HG03432 (cell line): ENCODE results near the gene CCDC174.
A peak's percentile ranks its signal among the peaks of the same experiment; 100 is the strongest.
"Not testable (repeated sequence)": the region's sequence is repeated elsewhere in the genome, so short reads cannot be mapped to it uniquely, and the experiment has no call there.

Experiments
- ATAC-seq: cut with Tn5 transposase; IDR thresholded peaks from one replicate; pipeline ENCODE4 v1.9.1; 2021; ENCODE audit warnings: mild to moderate bottlenecking, moderate library complexity; ENCODE audit not compliant: unreplicated experiment

The CCDC174 gene

DNA sequence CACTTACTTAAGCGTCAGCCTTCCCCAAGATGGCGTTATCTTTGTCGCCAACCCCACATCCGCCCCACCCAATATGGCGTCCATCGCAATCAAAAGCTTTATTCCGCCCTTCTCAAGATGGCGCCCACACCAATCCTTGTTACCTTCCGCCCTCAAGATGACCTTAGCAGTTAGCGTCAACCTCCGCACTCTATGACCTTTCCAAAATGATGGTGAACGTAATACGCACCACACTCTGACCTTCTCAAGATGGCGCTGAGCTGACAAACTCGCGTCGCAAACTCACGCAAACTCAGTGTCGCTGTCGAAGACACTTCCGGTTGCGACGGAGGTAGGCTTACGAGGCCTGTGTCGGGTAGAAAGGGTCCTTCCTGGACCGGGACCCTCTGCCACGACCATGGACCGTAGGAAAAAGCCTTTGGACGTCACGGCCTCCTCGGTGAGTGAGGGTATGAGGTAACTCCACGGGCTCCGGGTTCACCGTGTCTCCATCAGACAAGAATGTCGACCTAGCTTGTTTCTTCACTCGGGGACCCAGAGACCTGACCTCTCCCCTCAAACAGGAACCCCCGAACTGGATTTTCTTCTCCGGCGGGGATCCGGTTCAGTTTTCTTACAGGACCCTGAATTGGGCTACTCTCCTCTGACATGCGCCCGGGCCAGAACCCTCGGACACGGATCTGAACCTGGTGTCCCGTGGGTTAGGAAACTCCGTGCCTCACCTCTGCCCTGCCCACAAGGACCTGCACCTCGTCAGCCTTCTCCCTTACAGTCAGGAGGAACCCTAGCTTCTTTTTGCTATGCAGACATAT, at the start of gene CCDC174:
CCDC174 (plus strand) TSS at position 323 of the 812 bp plus-strand sequence; CDS start at position 398, 75 bp downstream.
- ATAC-seq, result peak; percentile 99

DNA sequence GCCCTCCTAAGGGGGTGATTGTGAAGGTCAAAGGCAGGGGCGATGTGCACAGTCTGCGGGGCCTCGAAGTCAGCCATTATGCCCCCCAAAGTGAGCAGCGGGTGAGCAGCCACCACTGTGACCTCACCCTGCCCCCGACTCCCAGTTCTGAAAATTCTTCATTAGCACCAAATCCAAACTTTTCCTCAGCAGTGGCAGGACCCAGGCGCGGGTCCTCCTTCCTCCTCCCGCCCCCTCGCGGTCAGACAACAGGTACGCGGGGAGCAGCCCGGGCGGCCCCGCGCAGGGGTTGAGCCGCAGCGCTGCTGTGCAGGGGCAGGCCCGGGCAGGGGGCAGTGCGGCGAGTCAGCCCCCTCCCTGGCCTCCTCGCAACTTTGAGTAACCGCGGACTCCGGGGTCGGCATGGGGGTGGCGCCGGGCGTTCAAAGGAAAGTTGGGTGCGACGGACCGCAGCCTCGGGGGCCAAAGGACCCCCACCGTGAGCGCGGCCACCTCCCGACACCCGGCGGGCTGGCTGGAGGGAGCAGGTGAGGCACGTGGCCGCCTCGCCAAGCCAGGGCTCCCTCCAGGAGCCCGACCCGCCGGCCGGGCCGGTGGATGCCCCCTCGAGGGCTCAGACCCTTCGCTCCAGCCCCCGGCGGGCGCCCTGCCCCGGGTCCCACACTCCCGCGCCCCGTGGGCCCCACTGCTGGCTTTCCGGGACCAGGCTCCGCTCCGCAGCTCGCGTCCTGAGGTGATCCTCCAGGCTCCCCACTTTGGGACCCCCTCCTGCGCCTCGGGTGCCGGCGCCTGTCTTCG, 49.4 kb upstream of the CCDC174 start:
- no peak for ATAC-seq

DNA sequence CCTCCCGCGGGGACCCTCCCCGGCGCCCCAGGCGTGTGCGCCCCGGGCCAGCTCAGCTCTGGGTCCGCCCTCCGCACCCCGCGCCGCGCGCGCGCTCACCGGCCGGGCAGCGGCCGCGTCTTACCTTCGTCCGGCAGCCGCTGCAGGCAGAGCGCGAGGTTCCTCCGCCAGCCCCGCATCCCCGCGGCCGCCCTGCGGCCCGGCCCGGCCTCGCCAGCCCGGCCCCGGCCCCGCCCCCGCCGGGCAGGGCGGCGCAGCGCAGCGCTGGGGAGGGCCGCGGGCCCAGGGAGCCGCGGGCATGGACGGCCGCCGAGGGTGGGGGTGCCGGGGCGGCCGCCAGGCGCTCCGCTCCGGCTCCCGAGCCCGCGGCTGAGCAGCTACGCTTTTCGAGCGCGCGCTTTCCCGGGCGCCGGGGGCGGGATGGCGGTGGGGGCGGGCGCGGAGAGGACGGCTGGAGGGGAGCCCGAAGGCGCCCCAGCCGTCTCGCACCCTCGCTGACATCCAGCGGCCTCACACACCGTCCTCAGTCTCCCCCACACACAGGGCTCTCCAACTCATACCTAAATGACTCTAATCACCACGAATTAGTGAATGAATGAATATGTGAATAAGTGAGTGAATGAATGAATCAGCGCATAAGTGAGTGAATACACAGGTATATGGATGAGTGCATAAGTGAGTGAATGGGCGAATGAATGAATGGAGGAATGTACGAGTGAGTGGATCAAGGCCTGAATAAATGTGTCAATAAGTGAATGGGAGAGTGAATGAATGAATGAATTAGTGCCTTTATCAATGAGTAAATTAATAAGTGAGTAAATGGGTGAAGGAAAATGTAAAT, 48.5 kb upstream of the CCDC174 start:
- no peak for ATAC-seq

DNA sequence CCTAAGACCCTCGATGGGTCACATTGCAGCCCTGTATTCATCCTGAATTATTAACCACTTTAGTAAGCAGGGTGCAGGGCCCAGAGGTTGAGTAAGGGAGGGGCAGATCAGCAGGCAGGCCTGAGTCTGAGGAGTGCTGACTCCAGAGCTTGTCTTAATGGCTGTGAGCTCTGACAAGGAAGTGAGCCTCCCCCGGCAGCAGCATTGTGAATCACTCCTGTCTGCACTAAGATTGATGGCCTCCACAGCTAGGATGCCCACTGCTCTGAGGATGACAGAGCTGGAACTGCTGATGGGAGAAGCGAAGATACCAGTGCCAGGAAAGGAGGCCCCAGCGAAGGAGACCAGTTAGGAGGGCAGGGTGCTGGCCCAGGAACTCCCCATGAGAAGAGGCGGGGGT, 46.5 kb upstream of the CCDC174 start:
- ATAC-seq, result no peak

DNA sequence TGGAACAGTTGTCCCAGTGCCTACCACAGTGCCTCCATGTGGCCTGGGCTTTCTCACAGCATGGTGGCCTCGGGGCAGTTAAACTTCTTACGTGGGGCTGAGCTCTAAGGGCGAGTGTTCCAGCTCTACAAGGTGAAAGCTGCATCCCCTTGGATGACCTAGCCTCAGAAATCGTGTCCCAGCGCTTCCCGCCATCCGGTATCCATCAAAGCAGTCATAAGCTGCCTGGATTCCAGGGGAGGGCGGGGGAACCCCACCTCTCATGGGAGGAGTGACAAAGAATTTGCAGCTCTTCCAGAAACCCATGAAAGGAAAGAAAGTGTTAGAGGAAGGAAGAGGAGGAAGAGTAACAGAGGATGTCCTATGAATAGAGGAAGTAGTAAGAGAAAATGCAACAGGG, 45.8 kb upstream of the CCDC174 start:
- no peak for ATAC-seq

DNA sequence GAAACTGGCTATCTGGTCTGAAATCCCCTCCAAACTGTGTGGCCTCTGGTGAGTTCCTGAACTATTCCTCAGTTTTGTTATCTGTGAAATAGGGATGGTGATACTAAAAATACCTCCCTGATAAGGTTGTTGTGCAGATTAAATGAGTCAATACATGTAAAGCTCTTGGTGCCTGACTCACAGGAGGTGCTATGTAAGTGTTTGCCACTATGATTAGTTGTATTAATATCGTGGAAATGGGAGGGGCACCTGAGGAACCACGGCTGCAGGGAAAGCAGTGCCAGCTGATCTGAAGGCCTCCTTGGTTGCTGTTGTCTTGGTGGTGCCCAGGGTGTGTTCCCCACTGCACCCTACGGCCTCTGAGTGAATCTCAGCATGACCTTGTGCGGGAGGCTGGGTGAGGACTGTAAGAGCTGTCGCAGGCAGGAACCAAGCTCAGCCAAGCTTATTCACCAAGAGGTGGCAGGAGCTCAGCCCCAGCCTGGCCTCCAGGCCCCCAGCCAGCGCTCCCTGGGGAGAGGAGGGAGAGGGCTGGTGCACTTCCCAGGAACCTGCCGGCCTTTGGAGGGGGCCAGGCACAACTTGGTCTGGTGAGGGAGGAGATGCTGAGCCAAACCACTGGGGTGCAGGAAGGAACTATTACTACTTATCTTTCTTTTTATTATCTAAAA, 44.8 kb upstream of the CCDC174 start:
- ATAC-seq, result no peak

DNA sequence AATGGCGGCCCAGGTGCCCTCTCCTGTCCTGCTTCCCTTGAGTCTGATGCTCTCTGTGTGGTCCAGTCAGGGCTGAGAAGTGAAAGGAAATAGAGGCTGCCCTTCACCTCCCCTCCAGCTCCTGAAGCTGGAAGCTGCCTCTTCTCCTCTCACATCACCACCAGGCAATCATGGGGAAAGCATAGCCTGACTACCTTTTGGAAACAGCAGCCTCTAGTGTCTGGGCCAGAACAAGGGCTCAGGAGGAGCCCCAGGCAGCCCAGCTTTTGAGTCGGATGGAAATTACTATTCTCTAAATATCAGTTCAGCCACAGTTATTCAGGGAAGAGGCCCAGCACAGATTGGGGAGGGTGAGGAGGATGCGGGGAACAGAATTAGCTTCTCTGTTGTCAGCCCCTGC, 43.3 kb upstream of the CCDC174 start:
- no peak for ATAC-seq

DNA sequence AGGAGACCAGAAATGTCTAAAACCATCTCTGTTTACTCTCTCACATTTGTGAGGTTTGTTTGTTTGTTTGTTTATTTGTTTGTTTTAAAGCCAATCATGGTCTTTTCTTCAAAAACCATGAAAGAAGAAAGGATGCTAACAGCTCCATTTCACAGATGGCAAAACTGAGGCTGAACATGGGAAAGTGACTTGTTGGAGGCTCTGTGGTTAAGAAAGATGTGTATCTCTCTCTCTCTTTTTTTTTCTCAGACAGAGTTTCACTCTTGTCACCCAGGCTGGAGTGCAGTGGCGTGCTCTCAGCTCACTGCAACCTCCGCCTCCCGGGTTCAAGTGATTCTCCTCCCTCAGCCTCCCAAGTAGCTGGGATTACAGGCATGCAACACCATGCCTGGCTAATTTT, 42.5 kb upstream of the CCDC174 start:
- not testable (repeated sequence) for ATAC-seq

DNA sequence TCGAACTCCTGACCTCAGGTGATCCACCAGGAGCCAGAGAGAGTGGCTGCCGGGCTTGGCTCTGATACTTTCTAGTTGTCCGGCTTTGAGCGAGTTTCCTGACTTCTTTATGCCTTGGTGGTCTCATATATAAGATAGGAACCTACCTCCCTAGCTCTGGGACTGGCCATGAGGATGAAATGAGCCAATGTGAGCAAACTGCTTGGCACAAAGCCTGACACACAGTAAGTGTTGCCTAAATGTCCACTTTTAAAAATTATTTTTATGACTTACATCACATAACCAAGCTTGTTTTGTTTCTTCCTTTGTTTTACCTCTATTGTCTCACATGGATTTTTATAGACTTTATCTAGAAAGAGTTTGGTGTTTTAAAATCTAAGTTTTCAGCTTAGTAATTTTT, 42.1 kb upstream of the CCDC174 start:
- no peak for ATAC-seq

DNA sequence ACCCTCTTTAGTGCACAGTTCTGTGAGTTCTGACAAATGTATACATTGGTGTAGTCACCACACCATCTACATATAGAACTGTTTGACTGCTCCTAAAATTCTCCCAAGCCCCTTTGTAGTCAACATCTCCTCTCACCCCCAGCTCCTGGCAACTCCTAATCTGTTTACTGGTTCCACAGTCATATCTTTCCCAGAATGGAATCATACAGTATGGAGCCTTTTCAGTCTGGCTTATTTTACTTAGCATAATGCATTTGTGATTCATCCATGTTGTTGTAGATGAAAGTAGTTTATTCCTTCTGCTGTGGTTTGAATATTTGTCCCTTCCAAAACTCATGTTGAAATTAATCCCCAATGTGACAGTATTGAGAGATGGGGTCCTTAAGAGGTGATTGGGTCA, 41.6 kb upstream of the CCDC174 start:
- ATAC-seq, result no peak

DNA sequence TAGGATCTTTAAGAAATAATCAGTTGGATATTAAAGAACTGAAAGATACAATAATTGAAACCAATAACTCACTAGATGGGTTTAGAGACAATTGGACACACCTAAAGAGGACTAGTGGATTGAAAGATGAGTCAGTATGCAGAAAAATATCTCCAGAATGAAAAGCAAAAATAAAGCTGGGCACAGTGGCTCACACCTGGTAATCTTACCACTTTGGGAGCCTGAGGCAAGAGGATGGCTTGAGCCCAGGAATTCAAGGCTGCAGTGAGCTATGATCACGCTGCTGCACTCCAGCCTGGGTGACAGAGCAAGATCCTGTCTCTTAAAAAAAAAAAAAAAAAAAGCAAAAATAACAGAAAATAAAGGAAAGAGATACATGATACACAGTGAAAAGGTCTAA, 37.4 kb upstream of the CCDC174 start:
- no peak for ATAC-seq

DNA sequence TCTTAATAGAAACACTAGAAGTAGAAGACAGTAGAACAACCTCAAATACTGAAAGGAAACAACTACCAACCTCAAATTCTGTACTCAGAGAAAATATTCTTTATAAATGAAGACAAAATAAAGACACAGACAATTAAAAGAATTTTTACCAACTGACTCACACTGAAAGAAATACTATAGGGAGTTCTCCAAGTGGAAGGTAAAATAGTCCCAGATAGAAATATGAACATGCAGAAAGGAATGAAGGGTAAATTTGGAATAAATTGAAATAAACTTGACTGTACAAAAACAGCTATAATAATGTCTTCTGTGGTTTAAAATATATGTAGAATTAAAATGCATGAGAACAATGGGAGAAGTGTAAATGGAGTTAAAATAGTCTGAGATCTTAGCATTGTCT, 36.7 kb upstream of the CCDC174 start:
- ATAC-seq, result no peak

DNA sequence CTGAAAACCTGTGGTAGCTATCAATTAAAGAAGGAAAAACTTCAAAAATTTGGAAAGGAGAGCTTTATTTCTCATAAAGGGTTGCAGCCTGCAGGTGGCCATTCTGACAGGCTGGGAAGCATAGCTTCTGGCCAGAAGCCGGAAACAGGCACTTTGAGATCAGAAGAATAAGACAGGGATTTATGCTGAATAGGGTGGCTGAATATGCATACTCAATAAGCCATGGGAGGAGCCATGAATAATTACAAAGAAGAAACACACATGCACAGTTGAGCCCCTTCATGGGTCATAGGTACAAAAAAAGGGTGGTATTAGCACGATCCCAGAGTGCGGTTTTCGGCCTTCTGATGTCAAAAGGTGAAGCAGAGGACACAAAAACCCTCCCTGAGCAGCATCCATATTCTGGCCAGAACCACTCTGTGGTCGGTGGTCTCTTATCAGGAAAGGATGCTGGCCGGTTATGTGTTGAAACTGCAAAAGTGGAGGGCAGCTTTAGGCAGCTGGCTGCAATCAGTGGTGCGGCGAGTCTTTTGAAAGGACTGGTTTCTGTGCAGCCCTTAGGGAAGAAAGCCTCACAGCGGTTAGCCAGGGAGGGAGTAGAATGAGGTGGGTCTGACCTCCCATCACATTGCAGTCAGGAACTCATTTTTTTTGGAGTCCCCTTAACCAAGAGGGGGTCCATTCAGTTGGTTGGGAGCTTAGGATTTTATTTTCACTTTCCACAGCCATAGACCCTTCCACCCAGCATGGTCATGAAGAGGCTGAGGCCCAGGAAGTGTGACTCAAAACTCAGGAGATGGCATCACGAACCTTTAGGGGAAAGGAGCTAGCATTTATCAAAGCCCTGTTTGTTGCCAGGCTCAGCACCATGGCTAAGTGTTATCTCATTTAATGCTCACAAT, 34.7 kb upstream of the CCDC174 start:
- no peak for ATAC-seq

DNA sequence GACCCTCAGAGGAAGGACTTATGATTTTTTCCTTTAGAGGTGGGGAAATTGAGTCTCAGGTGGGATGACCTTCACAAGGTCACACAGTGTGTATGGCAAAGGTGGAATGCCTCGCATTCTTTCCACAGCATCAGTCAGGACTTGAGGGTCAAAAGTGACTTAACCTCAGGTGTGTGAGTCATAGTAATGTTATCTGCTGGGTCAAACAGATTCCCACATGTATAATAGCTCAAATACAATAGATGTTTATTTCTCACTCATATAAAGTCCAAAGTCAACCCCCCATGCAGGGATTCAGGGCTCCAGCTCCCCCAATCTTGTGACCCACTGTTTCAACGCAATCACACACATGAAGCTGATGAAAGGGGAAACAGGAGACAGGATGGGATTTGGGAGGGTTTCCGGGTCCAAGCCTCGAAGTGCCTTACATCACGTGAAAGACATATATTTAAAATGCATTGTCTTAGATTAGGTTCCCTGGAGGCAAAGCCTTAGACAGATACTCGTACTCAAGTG, 34.0 kb upstream of the CCDC174 start:
- ATAC-seq, result no peak

DNA sequence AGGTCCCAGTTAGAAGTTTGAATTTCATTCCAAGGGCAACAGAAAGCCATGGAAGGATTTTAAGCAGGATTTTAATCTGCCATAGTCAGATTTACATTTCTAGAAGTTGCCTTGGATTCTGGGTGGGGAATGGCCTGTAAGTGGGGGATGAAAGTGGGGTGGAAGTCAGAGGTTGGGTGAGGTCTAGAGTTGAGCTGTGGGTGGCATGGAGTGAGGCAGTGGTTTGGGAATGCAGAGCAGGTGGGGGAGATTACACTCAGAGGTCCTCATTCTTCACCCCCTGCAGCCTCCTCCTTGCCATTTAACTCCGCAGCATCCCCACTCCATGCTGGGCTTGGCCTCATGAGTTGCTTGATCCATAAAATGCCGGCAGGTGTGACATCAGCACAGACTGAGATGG, 32.0 kb upstream of the CCDC174 start:
- no peak for ATAC-seq

DNA sequence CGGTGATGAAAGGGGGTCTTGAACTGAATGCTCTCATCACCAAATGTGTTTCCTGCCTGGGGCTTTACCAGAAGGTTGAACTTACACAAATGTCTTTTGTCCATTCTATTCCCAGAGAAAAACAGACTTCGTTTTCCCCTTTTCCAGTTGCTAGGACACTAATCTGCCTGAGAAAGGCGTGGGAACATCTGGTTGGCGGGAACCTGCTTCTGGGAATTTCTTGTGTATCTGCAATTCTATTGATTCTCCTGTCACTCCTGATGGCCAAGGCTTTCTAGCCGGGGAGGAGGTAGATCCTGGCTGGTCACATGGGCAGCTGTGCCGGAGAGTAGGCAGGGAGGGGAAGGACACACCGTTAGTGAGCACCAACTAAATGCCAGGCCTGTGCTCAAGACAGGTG, 31.1 kb upstream of the CCDC174 start:
- ATAC-seq, result no peak

DNA sequence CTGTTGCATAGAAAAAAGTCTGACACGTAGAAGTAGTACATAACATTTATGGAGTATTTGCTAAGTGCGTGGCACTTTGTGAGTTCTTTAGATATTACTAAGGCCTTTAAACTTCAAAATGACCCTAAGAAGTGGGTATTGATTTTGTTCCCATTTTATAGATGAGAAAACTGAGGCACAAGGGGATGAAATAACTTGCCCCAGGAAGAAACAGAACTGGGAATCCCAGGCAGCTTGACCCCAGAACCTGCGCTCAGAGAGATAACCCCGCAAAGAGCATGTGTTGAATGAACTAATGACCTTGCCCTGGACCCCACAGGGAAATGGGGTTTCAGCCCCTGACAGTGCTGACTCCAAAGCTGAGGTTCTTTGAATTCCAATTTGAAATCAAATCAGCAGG, 30.5 kb upstream of the CCDC174 start:
- ATAC-seq, result no peak

DNA sequence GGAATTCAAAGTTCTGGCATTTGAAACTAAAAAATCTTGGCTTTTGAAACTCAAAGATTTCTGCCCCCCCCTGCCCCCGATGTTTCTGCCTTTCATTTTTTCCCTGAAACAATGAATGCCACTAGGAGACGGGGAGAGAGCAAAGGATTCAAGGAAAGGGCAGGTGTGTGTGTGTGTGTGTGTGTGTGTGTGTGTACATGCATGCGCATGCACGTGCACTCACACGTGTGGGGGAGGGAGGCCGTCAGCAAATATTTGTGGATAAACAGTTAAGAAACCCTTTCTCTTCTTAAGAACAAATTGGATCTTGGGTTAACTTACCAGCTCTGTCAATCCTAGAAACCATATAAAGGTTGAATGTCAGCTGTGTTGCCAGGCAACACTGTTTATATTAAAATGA, 29.2 kb upstream of the CCDC174 start:
- ATAC-seq, result no peak

DNA sequence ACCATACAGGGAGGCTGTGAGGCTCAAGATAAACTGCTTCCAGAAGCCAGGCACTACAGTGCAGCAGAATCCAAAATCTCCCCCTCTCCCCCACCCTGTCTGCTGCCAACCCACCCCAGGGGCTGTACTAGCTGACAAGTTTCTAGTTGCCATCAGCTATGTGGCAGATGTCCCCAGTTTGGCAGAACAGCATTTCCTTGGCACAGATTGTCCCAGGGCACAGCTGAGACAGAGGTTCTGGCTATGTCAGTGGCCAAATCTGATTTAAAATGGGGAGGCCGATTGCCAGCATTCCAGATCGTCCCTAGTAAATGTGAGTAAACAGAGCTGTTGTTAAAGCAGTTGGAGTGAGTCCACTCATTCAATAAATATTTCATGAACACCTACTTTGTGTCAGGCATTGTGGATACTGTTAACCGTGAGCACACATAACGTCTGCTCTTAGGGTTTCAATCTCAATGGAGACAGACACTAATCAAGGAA, 28.0 kb upstream of the CCDC174 start:
- ATAC-seq, result no peak
